Tibial nerve (tissue), 3 donors: ENCODE results near the gene BLVRB.

Source experiments
- POLR2A ChIP-seq, 2 donors: fragments of 450-650 bp; IDR thresholded peaks; one replicate each; pipeline ENCODE4 v1.6.1; 2017; ENCODE audit warnings: antibody characterized with exemption in 2 of 2, mild to moderate bottlenecking in 2 of 2, moderate library complexity in 2 of 2
- TF ChIP-seq, protein P1 (sequence below), 5 experiments: fragments of 200-600 bp in 3 of 5; fragments of 450-650 bp in 2 of 5; sonication (generic) in 3 of 5; IDR thresholded peaks; one replicate each; pipeline ENCODE4 v1.5.1; 2016 to 2019; ENCODE audit warnings: antibody characterized with exemption in 5 of 5, mild to moderate bottlenecking in 3 of 5, moderate library complexity in 2 of 5

- TF ChIP-seq, protein P1, sequence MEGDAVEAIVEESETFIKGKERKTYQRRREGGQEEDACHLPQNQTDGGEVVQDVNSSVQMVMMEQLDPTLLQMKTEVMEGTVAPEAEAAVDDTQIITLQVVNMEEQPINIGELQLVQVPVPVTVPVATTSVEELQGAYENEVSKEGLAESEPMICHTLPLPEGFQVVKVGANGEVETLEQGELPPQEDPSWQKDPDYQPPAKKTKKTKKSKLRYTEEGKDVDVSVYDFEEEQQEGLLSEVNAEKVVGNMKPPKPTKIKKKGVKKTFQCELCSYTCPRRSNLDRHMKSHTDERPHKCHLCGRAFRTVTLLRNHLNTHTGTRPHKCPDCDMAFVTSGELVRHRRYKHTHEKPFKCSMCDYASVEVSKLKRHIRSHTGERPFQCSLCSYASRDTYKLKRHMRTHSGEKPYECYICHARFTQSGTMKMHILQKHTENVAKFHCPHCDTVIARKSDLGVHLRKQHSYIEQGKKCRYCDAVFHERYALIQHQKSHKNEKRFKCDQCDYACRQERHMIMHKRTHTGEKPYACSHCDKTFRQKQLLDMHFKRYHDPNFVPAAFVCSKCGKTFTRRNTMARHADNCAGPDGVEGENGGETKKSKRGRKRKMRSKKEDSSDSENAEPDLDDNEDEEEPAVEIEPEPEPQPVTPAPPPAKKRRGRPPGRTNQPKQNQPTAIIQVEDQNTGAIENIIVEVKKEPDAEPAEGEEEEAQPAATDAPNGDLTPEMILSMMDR (IDR thresholded peaks at IDR 0.05): no peak
- TF ChIP-seq POLR2A (IDR thresholded peaks at IDR 0.05): no peak
Measured at GRCh38 chr19:40407714-40408597, 57.6 kb downstream of the BLVRB start.
